IMR-90 (cell line): ENCODE data around the gene CFAP20. TPM values are rescaled to one million over a fixed set of nuclear protein-coding genes. Genes with fewer than 3 reads are reported as not detected.

Experiments used
- ATAC-seq: fragments of 200-7000 bp; cut with Tn5 transposase; 2 replicates; pipeline ENCODE4 v1.9.1; 2020; ENCODE audit warnings: low read depth, mild to moderate bottlenecking, moderate library complexity
- BruUV-seq: library from RNA; stranded (reverse); fragments of 400-500 nt; replicated peaks from 2 replicates; lab custom pipeline; 2021; lab: Mats Ljungman, UMichigan
- CTCF ChIA-PET: fragments of 300-600 bp; formaldehyde crosslinking; extraction: SDS; loops from one replicate; lab custom pipeline; 2021; ENCODE audit warnings: antibody characterized with exemption; lab: Yijun Ruan, JAX
- POLR2A ChIA-PET: fragments of 300-600 bp; sonication (Branson Sonifier 250); formaldehyde crosslinking; loops from one replicate; lab custom pipeline; 2022; ENCODE audit warnings: antibody characterized with exemption; ENCODE audit not compliant: unreplicated experiment; lab: Charles Lee
- DNase-seq: peaks from one replicate; pipeline ENCODE4 v3.0.0; 2013
- H2AFZ ChIP-seq: replicated peaks from 2 replicates; pipeline ENCODE3; 2013; ENCODE audit warnings: low read length, mild to moderate bottlenecking; ENCODE audit not compliant: poor library complexity
- H2AK5ac ChIP-seq: 2 replicates; pipeline ENCODE4 v1.6.1; 2013; ENCODE audit warnings: low read depth, low read length, inconsistent platforms
- H2AK9ac ChIP-seq: replicated peaks from 2 replicates; pipeline ENCODE3; 2013; ENCODE audit warnings: mild to moderate bottlenecking, low read depth, low read length, moderate library complexity; ENCODE audit not compliant: poor library complexity
- H2BK120ac ChIP-seq: 2 replicates; pipeline ENCODE4 v1.6.1; 2013; ENCODE audit warnings: low read depth, low read length, inconsistent platforms
- H2BK15ac ChIP-seq: 3 replicates; pipeline ENCODE4 v1.6.1; 2013; ENCODE audit warnings: low read depth, low read length, inconsistent platforms
- H2BK20ac ChIP-seq: 2 replicates; pipeline ENCODE4 v1.6.1; 2013; ENCODE audit warnings: low read depth, mild to moderate bottlenecking, inconsistent platforms, low read length, moderate library complexity
- H2BK5ac ChIP-seq: 2 replicates; pipeline ENCODE4 v1.6.1; 2013; ENCODE audit warnings: mild to moderate bottlenecking, low read depth, low read length, inconsistent platforms; ENCODE audit not compliant: poor library complexity, severe bottlenecking
- H3K14ac ChIP-seq: replicated peaks from 2 replicates; pipeline ENCODE4 v1.6.1; 2013; ENCODE audit warnings: low read depth, low read length, inconsistent platforms
- H3K18ac ChIP-seq: 2 replicates; pipeline ENCODE4 v1.6.1; 2013; ENCODE audit warnings: low read depth, low read length, control low read depth
- H3K23ac ChIP-seq: 2 replicates; pipeline ENCODE4 v1.6.1; 2013; ENCODE audit warnings: low read depth, low read length, inconsistent platforms
- H3K27ac ChIP-seq: 2 replicates; pipeline ENCODE4 v1.5.1; 2013; ENCODE audit warnings: mild to moderate bottlenecking, control low read depth, low read length; ENCODE audit not compliant: insufficient read depth
- H3K27me3 ChIP-seq: 2 replicates; pipeline ENCODE4 v1.6.1; 2013; ENCODE audit warnings: low read length; ENCODE audit not compliant: control insufficient read depth, insufficient read depth
- H3K36me3 ChIP-seq: 2 replicates; pipeline ENCODE4 v1.6.1; 2013; ENCODE audit warnings: low read length, mixed read lengths; ENCODE audit not compliant: control insufficient read depth, insufficient read depth
- H3K4ac ChIP-seq: 2 replicates; pipeline ENCODE4 v1.6.1; 2013; ENCODE audit warnings: low read depth, low read length, inconsistent platforms
- H3K4me1 ChIP-seq: 2 replicates; pipeline ENCODE4 v1.6.1; 2013; ENCODE audit warnings: low read length, mixed read lengths; ENCODE audit not compliant: control insufficient read depth, insufficient read depth
- H3K4me2 ChIP-seq: 2 replicates; pipeline ENCODE4 v1.6.1; 2013; ENCODE audit warnings: low read depth, mild to moderate bottlenecking, control low read depth, low read length, moderate library complexity
- H3K4me3 ChIP-seq: 2 replicates; pipeline ENCODE4 v1.5.1; 2013; ENCODE audit warnings: low read depth, mild to moderate bottlenecking, control low read depth, low read length, moderate library complexity; ENCODE audit not compliant: insufficient read depth
- H3K56ac ChIP-seq: 2 replicates; pipeline ENCODE4 v1.6.1; 2013; ENCODE audit warnings: low read length, inconsistent platforms; ENCODE audit not compliant: insufficient read depth; ENCODE audit errors: extremely low read depth
- H3K79me1 ChIP-seq, 2 experiments: 2 replicates each; pipeline ENCODE4 v1.6.1; 2013; ENCODE audit warnings: low read length in 2 of 2, inconsistent platforms in 1 of 2, low read depth in 1 of 2
- H3K9ac ChIP-seq: 2 replicates; pipeline ENCODE4 v1.6.1; 2013; ENCODE audit warnings: low read depth, low read length, control low read depth
- H3K9me1 ChIP-seq: 2 replicates; pipeline ENCODE4 v1.6.1; 2013; ENCODE audit warnings: low read length, inconsistent platforms; ENCODE audit not compliant: insufficient read depth
- H3K9me3 ChIP-seq: 2 replicates; pipeline ENCODE4 v1.6.1; 2013; ENCODE audit warnings: low read length; ENCODE audit not compliant: control insufficient read depth, insufficient read depth
- H4K20me1 ChIP-seq: 2 replicates; pipeline ENCODE4 v1.6.1; 2013; ENCODE audit warnings: low read length, inconsistent platforms; ENCODE audit not compliant: insufficient read depth
- H4K5ac ChIP-seq: 2 replicates; pipeline ENCODE4 v1.6.1; 2013; ENCODE audit warnings: mild to moderate bottlenecking, low read depth, low read length, control low read depth
- H4K8ac ChIP-seq, 2 experiments: 2 replicates each; pipeline ENCODE4 v1.6.1; 2013; ENCODE audit warnings: low read depth in 2 of 2, low read length in 2 of 2, control low read depth in 1 of 2, inconsistent platforms in 1 of 2
- H4K91ac ChIP-seq: 2 replicates; pipeline ENCODE4 v1.6.1; 2013; ENCODE audit warnings: low read depth, low read length, inconsistent platforms; ENCODE audit not compliant: insufficient read depth
- FOS ChIP-seq: fragments of 150-350 bp; IDR thresholded peaks from 2 replicates; pipeline ENCODE4 v1.6.1; 2016; ENCODE audit warnings: low read depth, low read length
- MXI1 ChIP-seq: IDR thresholded peaks from 2 replicates; pipeline ENCODE4 v1.6.1; 2012; ENCODE audit warnings: low read depth, mild to moderate bottlenecking, low read length, moderate library complexity, borderline replicate concordance
- NFE2L2 ChIP-seq: fragments of 150-350 bp; IDR thresholded peaks from 2 replicates; pipeline ENCODE4 v1.6.1; 2016; ENCODE audit warnings: low read depth, mild to moderate bottlenecking, low read length
- POLR2A ChIP-seq: IDR thresholded peaks from 2 replicates; pipeline ENCODE4 v1.6.1; 2012; ENCODE audit warnings: mild to moderate bottlenecking, low read depth, low read length
- RFX5 ChIP-seq: IDR thresholded peaks from 2 replicates; pipeline ENCODE4 v1.8.0; 2012; ENCODE audit warnings: low read depth, mild to moderate bottlenecking, low read length, moderate library complexity
- SMC3 ChIP-seq: fragments of 150-350 bp; IDR thresholded peaks from 2 replicates; pipeline ENCODE4 v1.6.1; 2016; ENCODE audit warnings: low read depth, mild to moderate bottlenecking, antibody characterized with exemption, low read length, moderate library complexity
- WGBS, 2 experiments: methylation state at CpG; one replicate each; pipeline versions ENCODE4 v1.1.5 to v1.1.7; 2013; ENCODE audit warnings: missing lambda C conversion rate in 2 of 2; ENCODE audit not compliant: insufficient read length in 1 of 2; ENCODE audit errors: extremely low coverage in 2 of 2; 5-methylcytosine and 5-hydroxymethylcytosine counted together
- dilution Hi-C: fragments of 300-500 bp; cut with HindIII; formaldehyde crosslinking; loops from one replicate; pipeline ENCODE4 v1.14.3; 2018; ENCODE audit warnings: low sequenced_read_pairs; ENCODE audit not compliant: unreplicated experiment
- in situ Hi-C: fragments of 300-500 bp; cut with MboI; formaldehyde crosslinking; loops from 3 replicates; pipeline ENCODE4 v1.14.3; 2019; ENCODE audit warnings: low sequenced_read_pairs, inconsistent platforms, mixed read lengths
- intact Hi-C: fragments of 100-400 bp; cut with micrococcal nuclease; formaldehyde crosslinking; loops from 2 replicates; pipeline ENCODE4 v1.10.0; 2022
- polyA plus RNA-seq, 3 experiments: library from polyadenylated mRNA; depleted of rRNA; stranded (reverse); fragments of >200 nt; gene quantifications; 2 replicates each; pipeline ENCODE4 v1.2.3, GENCODE V29; 2012; ENCODE audit warnings: low replicate concordance in 1 of 3
- total RNA-seq: library from RNA; depleted of rRNA; stranded (reverse); fragments of >200 nt; gene quantifications from 2 replicates; pipeline ENCODE4 v1.2.3, GENCODE V29; 2012

CFAP20 gene
- total and polyA plus RNA-seq, 2 of the 4 experiments (the other 2 are of a cell fraction): 39.1 to 54.0 TPM

- no peak overlapping the region for H4K8ac ChIP-seq
- intact Hi-C loops: no loop called here
- H2AK9ac ChIP-seq: no peak overlapping the region
- no peak overlapping the region for H4K5ac ChIP-seq
- H3K27ac ChIP-seq: no peak overlapping the region
- ChIA-PET CTCF (no interaction called here), POLR2A (no interaction called here)
- no peak overlapping the region for H3K4ac ChIP-seq
- WGBS, 2 experiments: 73% methylated on average over 10 of the region's 19 CpGs; no CpG with 5 or more reads in 1 of the 2 experiments
- ATAC-seq (no peak), DNase-seq (no peak)
- H4K20me1 ChIP-seq: no peaks in the 10 kb centered on the region
- H4K91ac ChIP-seq: no peak overlapping the region
- no peak overlapping the region for H3K23ac ChIP-seq
- H3K27me3 ChIP-seq: peaks cover 5% of the 10 kb centered on the region
- no peak overlapping the region for H3K18ac ChIP-seq
- no TSS peak for BruUV-seq
- H3K9me3 ChIP-seq: no peaks in the 10 kb centered on the region
- no peak overlapping the region for H3K4me2 ChIP-seq
- H2AFZ ChIP-seq: peak overlapping the region; percentile 53
- H2BK20ac ChIP-seq: no peak overlapping the region
- in situ Hi-C loops: no loop called here
- H3K14ac ChIP-seq: no peak overlapping the region
- no peaks in the 10 kb centered on the region for H3K36me3 ChIP-seq
- H3K4me1 ChIP-seq: no peaks in the 10 kb centered on the region
- H3K9ac ChIP-seq: no peak overlapping the region
- no peaks in the 10 kb centered on the region for H3K9me1 ChIP-seq
- H2BK5ac ChIP-seq: no peak overlapping the region
- no peak overlapping the region for H3K4me3 ChIP-seq
- no peaks in the 10 kb centered on the region for H3K79me1 ChIP-seq
- no peak overlapping the region for H3K56ac ChIP-seq
- no peak overlapping the region for H2BK120ac ChIP-seq
- dilution Hi-C loops: no loop called here
- H2AK5ac ChIP-seq: no peak overlapping the region
- TF ChIP-seq POLR2A (no peak), FOS (no peak), RFX5 (no peak), SMC3 (no peak), NFE2L2 (no peak), MXI1 (no peak)
- H2BK15ac ChIP-seq: no peak overlapping the region
Measured at GRCh38 chr16:58086381-58087208, 42.6 kb downstream of the CFAP20 start.
